ENCODE data around the gene B4GALT2. TPM values are rescaled to one million over a fixed set of nuclear protein-coding genes. Genes with fewer than 3 reads are reported as not detected.
A peak's percentile ranks its signal among the peaks of the same experiment; 100 is the strongest.

B4GALT2 gene
- total and polyA plus RNA-seq, 3 experiments from 2014 or later, result 1.9 to 41.7 (median 39.7) TPM

GRCh38 chr1:43992232-43992995 is 13.4 kb downstream of the B4GALT2 start:
- H3K4me1 Mint-ChIP-seq, result peaks cover 10 to 21% (median 14%) of the 10 kb centered on the region in 3 donors
- H3K9me3 Mint-ChIP-seq, result no peaks in the 10 kb centered on the region
- Histone ChIP-seq H3K4me1 (ENCODE audit: insufficient read depth, low read length) (peaks cover 8% of the 10 kb centered on the region), H3K4me3 (ENCODE audit: low read length) (peak overlapping the region; percentile 60), H3K9me3 (ENCODE audit: low read length) (no peaks in the 10 kb centered on the region), H3K27me3 (ENCODE audit: insufficient read depth, low read length, poor library complexity, severe bottlenecking) (no peaks in the 10 kb centered on the region), H3K27ac (ENCODE audit: low read depth, low read length) (no peak overlapping the region), H3K36me3 (ENCODE audit: insufficient read depth, low read length) (no peaks in the 10 kb centered on the region)
- POLR2A ChIA-PET, result interaction anchor here (0.8 kb wide), 1 partner anchor 23 kb away, joined by 6 read pairs; the partner anchor contains the start of gene DPH2
- no peak for DNase-seq
- peak overlapping the region in 4 of 8 donors; percentile 26 to 90 (median 64) for H3K27ac Mint-ChIP-seq
- peaks cover 0 to 2% (median 0%) of the 10 kb centered on the region in 3 donors for H3K36me3 Mint-ChIP-seq
- CTCF ChIA-PET, result interaction anchor here (0.6 to 2.0 kb wide), 6 partner anchors 9 to 46 kb away, joined by 3 to 5 read pairs (median 4); partner anchors contain the start of gene IPO13
- no peaks in the 10 kb centered on the region for H3K27me3 Mint-ChIP-seq
- H3K4me3 Mint-ChIP-seq, result peak overlapping the region; percentile 91 to 98 (median 94)

GRCh38 chr1:43993206-43993914 is 14.3 kb downstream of the B4GALT2 start:
- no peaks in the 10 kb centered on the region for H3K36me3 ChIP-seq (ENCODE audit: insufficient read depth, low read length)

GRCh38 chr1:43994071-43994470 is 15.1 kb downstream of the B4GALT2 start:
- peaks cover 0 to 2% (median 0%) of the 10 kb centered on the region in 3 donors for H3K36me3 Mint-ChIP-seq
- H3K4me1 Mint-ChIP-seq, result peaks cover 10 to 21% (median 14%) of the 10 kb centered on the region in 3 donors
- no peak overlapping the region for H3K4me3 ChIP-seq (ENCODE audit: low read length)
- H3K27me3 Mint-ChIP-seq, result no peaks in the 10 kb centered on the region
- CTCF ChIA-PET, result no interaction called here
- H3K4me3 Mint-ChIP-seq, result peak overlapping the region in 2 of 7 donors; percentile 29 to 53
- H3K27me3 ChIP-seq (ENCODE audit: insufficient read depth, low read length, poor library complexity, severe bottlenecking), result no peaks in the 10 kb centered on the region
- POLR2A ChIA-PET, result interaction anchor here (0.6 kb wide), 1 partner anchor 721 kb away, joined by 3 read pairs; no protein-coding TSS in a partner anchor
- H3K27ac ChIP-seq (ENCODE audit: low read depth, low read length), result no peak overlapping the region
- no peak for DNase-seq
- H3K9me3 ChIP-seq (ENCODE audit: low read length), result no peaks in the 10 kb centered on the region
- H3K36me3 ChIP-seq (ENCODE audit: insufficient read depth, low read length), result no peaks in the 10 kb centered on the region
- no peaks in the 10 kb centered on the region for H3K9me3 Mint-ChIP-seq
- peaks cover 8% of the 10 kb centered on the region for H3K4me1 ChIP-seq (ENCODE audit: insufficient read depth, low read length)
- peak overlapping the region in 1 of 8 donors; percentile 15 for H3K27ac Mint-ChIP-seq

More at GRCh38 chr1:43993206-43993914, 14.3 kb downstream of the B4GALT2 start:
- no peak for DNase-seq
- ChIA-PET CTCF (interaction anchor here (1.1 to 2.0 kb wide), 4 partner anchors 8 to 47 kb away, joined by 4 to 5 read pairs (median 4); partner anchors contain the start of gene IPO13), POLR2A (no interaction called here)
- Histone ChIP-seq H3K27ac (ENCODE audit: low read depth, low read length) (no peak overlapping the region), H3K27me3 (ENCODE audit: insufficient read depth, low read length, poor library complexity, severe bottlenecking) (no peaks in the 10 kb centered on the region), H3K4me3 (ENCODE audit: low read length) (no peak overlapping the region), H3K9me3 (ENCODE audit: low read length) (no peaks in the 10 kb centered on the region), H3K4me1 (ENCODE audit: insufficient read depth, low read length) (peaks cover 8% of the 10 kb centered on the region)
- Mint-ChIP-seq H3K27ac (peak overlapping the region in 1 of 8 donors; percentile 49), H3K36me3 (peaks cover 0 to 2% (median 0%) of the 10 kb centered on the region in 3 donors), H3K4me1 (peaks cover 10 to 21% (median 14%) of the 10 kb centered on the region in 3 donors), H3K4me3 (peak overlapping the region in 3 of 7 donors; percentile 15 to 53 (median 29)), H3K9me3 (no peaks in the 10 kb centered on the region), H3K27me3 (no peaks in the 10 kb centered on the region)

- H3K4me1 Mint-ChIP-seq, result peaks cover 10 to 21% (median 14%) of the 10 kb centered on the region in 3 donors
Measured at GRCh38 chr1:43994794-43995790, 16.1 kb downstream of the B4GALT2 start.

GRCh38 chr1:43995984-43996732 is 17.1 kb downstream of the B4GALT2 start:
- no peaks in the 10 kb centered on the region for H3K27me3 ChIP-seq (ENCODE audit: insufficient read depth, low read length, poor library complexity, severe bottlenecking)
- Mint-ChIP-seq H3K9me3 (no peaks in the 10 kb centered on the region), H3K4me3 (peak overlapping the region in 1 of 7 donors; percentile 32), H3K4me1 (peaks cover 10 to 17% (median 12%) of the 10 kb centered on the region in 3 donors), H3K27me3 (peaks cover 0 to 2% of the 10 kb centered on the region in 2 donors), H3K36me3 (peaks cover 0 to 2% (median 0%) of the 10 kb centered on the region in 3 donors), H3K27ac (peak overlapping the region in 1 of 8 donors; percentile 78)
- ChIA-PET CTCF (no interaction called here), POLR2A (no interaction called here)
- no peaks in the 10 kb centered on the region for H3K9me3 ChIP-seq (ENCODE audit: low read length)
- H3K4me3 ChIP-seq (ENCODE audit: low read length), result no peak overlapping the region
- H3K27ac ChIP-seq (ENCODE audit: low read depth, low read length), result no peak overlapping the region
- no peak for DNase-seq
- H3K36me3 ChIP-seq (ENCODE audit: insufficient read depth, low read length), result no peaks in the 10 kb centered on the region
- peaks cover 8% of the 10 kb centered on the region for H3K4me1 ChIP-seq (ENCODE audit: insufficient read depth, low read length)

More at GRCh38 chr1:43994794-43995790, 16.1 kb downstream of the B4GALT2 start:
- no peaks in the 10 kb centered on the region for H3K27me3 ChIP-seq (ENCODE audit: insufficient read depth, low read length, poor library complexity, severe bottlenecking)
- H3K4me3 ChIP-seq (ENCODE audit: low read length), result no peak overlapping the region
- DNase-seq, result no peak
- H3K27ac ChIP-seq (ENCODE audit: low read depth, low read length), result no peak overlapping the region
- Mint-ChIP-seq H3K27me3 (no peaks in the 10 kb centered on the region), H3K4me3 (no peak overlapping the region), H3K36me3 (peaks cover 0 to 2% (median 0%) of the 10 kb centered on the region in 3 donors), H3K27ac (no peak overlapping the region), H3K9me3 (no peaks in the 10 kb centered on the region)
- H3K4me1 ChIP-seq (ENCODE audit: insufficient read depth, low read length), result peaks cover 8% of the 10 kb centered on the region
- H3K36me3 ChIP-seq (ENCODE audit: insufficient read depth, low read length), result no peaks in the 10 kb centered on the region
- POLR2A ChIA-PET, result interaction anchor here (0.6 kb wide), 1 partner anchor 722 kb away, joined by 3 read pairs; no protein-coding TSS in a partner anchor
- CTCF ChIA-PET, result no interaction called here
- H3K9me3 ChIP-seq (ENCODE audit: low read length), result no peaks in the 10 kb centered on the region

GRCh38 chr1:43996733-43997115 is 17.7 kb downstream of the B4GALT2 start:
- no peak for DNase-seq
- Mint-ChIP-seq H3K36me3 (no peaks in the 10 kb centered on the region), H3K4me1 (peaks cover 8 to 12% (median 10%) of the 10 kb centered on the region in 3 donors), H3K27me3 (peaks cover 0 to 5% of the 10 kb centered on the region in 2 donors), H3K4me3 (no peak overlapping the region), H3K27ac (no peak overlapping the region), H3K9me3 (no peaks in the 10 kb centered on the region)
- Histone ChIP-seq H3K36me3 (ENCODE audit: insufficient read depth, low read length) (no peaks in the 10 kb centered on the region), H3K27me3 (ENCODE audit: insufficient read depth, low read length, poor library complexity, severe bottlenecking) (no peaks in the 10 kb centered on the region), H3K4me3 (ENCODE audit: low read length) (no peak overlapping the region), H3K9me3 (ENCODE audit: low read length) (no peaks in the 10 kb centered on the region), H3K4me1 (ENCODE audit: insufficient read depth, low read length) (peaks cover 8% of the 10 kb centered on the region), H3K27ac (ENCODE audit: low read depth, low read length) (no peak overlapping the region)
- CTCF ChIA-PET, result no interaction called here
- POLR2A ChIA-PET, result no interaction called here
